Mucosa of descending colon (tissue), 3 donors: Measurements from ENCODE around the gene OR6P1. TPM values are rescaled to one million over a fixed set of nuclear protein-coding genes. Genes with fewer than 3 reads are reported as not detected.
A peak's percentile ranks its signal among the peaks of the same experiment; 100 is the strongest.

Source experiments
- ATAC-seq: fragments of 200-7000 bp; cut with Tn5 transposase; one replicate; pipeline ENCODE4 v1.9.1; 2020; ENCODE audit warnings: mild to moderate bottlenecking, moderate library complexity
- DNase-seq, 3 donors: peaks; one replicate each; pipeline ENCODE4 v3.0.0-alpha.2; 2020
- H3K36me3 ChIP-seq: fragments of 200-600 bp; one replicate; pipeline ENCODE4 v1.8.0; 2021; ENCODE audit warnings: low read depth, mild to moderate bottlenecking
- H3K4me1 ChIP-seq: fragments of 200-600 bp; one replicate; pipeline ENCODE4 v1.8.0; 2021; ENCODE audit warnings: low read depth, mild to moderate bottlenecking
- H3K4me3 ChIP-seq: fragments of 200-600 bp; one replicate; pipeline ENCODE4 v1.8.0; 2021; ENCODE audit warnings: mild to moderate bottlenecking
- H3K9me3 ChIP-seq: fragments of 200-600 bp; one replicate; pipeline ENCODE4 v1.8.0; 2021; ENCODE audit warnings: mild to moderate bottlenecking
- intact Hi-C, 2 donors: fragments of 100-400 bp; cut with DNase I in 1 of 2; cut with micrococcal nuclease in 1 of 2; formaldehyde crosslinking; loops; one replicate each; pipeline versions ENCODE4 v1.11.0 to v1.11.1; 2022; cut with DNase I, micrococcal nuclease
- total RNA-seq, 3 donors: library from RNA; stranded (reverse); fragmentation: NEBNext Ultra II Directional in 2 of 3; extraction: Animal tissue kit (Norgen Biotek cat#: 25700) in 2 of 3; gene quantifications; one replicate each; pipeline versions ENCODE4 v1.2.1 to v1.2.4, GENCODE V29; 2021 to 2023
- TF ChIP-seq, protein P1 (sequence below): fragments of 200-600 bp; IDR thresholded peaks from one replicate; pipeline ENCODE4 v1.8.0; 2022; ENCODE audit warnings: antibody characterized with exemption, mild to moderate bottlenecking
- donor health status: DM: no; HTN: no; CAD: no; lungs with moderate emphysema.
- donor health status: DM: no; HTN: no; CAD: no.
- donor health status: DM: no; HTN: yes; CAD: no.

The OR6P1 gene
- total RNA-seq, 3 donors from 2014 or later, result not detected

DNA sequence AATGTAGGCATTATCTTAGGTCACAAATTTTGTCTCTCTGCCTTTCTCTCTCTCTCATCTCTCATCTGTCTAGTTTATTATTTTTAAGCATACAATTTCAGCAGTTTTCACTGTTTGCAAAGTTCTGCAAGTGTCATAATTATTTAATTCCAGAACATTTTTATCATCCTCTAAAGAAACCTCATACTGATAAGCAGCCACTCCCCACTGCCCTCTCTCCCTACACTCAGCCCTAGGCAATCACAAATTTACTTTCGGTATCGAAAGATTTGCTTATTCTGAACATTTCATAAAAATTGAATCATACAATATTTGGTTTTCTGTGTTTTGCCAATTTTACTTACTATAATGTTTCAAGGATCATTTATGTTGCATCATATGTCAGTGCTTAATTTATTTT lies 32.8 kb downstream of the OR6P1 start:
- H3K36me3 ChIP-seq, result no peaks in the 10 kb centered on the region
- DNase-seq, result no peak
- H3K4me3 ChIP-seq, result no peak overlapping the region
- TF ChIP-seq, protein P1, sequence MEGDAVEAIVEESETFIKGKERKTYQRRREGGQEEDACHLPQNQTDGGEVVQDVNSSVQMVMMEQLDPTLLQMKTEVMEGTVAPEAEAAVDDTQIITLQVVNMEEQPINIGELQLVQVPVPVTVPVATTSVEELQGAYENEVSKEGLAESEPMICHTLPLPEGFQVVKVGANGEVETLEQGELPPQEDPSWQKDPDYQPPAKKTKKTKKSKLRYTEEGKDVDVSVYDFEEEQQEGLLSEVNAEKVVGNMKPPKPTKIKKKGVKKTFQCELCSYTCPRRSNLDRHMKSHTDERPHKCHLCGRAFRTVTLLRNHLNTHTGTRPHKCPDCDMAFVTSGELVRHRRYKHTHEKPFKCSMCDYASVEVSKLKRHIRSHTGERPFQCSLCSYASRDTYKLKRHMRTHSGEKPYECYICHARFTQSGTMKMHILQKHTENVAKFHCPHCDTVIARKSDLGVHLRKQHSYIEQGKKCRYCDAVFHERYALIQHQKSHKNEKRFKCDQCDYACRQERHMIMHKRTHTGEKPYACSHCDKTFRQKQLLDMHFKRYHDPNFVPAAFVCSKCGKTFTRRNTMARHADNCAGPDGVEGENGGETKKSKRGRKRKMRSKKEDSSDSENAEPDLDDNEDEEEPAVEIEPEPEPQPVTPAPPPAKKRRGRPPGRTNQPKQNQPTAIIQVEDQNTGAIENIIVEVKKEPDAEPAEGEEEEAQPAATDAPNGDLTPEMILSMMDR, result no peak
- H3K4me1 ChIP-seq, result no peaks in the 10 kb centered on the region
- no peaks in the 10 kb centered on the region for H3K9me3 ChIP-seq
- intact Hi-C loops, result no loop called here
- ATAC-seq, result no peak

- H3K9me3 ChIP-seq, result no peaks in the 10 kb centered on the region
- ATAC-seq (no peak), DNase-seq (no peak)
- TF ChIP-seq, protein P1, result no peak
- intact Hi-C loops, result no loop called here
- no peaks in the 10 kb centered on the region for H3K4me1 ChIP-seq
- H3K4me3 ChIP-seq, result no peak overlapping the region
- no peaks in the 10 kb centered on the region for H3K36me3 ChIP-seq
Observed at GRCh38 chr1:158534496-158534895, 35.9 kb downstream of the OR6P1 start.

- no peaks in the 10 kb centered on the region for H3K9me3 ChIP-seq
- intact Hi-C loops, result no loop called here
- no peak for ATAC-seq
- H3K4me3 ChIP-seq, result no peak overlapping the region
- no peaks in the 10 kb centered on the region for H3K36me3 ChIP-seq
- no peaks in the 10 kb centered on the region for H3K4me1 ChIP-seq
- peak in 1 of 3 donors; percentile 1 for DNase-seq
- TF ChIP-seq, protein P1, result no peak
Observed at GRCh38 chr1:158527190-158527815, 43.1 kb downstream of the OR6P1 start.

DNA sequence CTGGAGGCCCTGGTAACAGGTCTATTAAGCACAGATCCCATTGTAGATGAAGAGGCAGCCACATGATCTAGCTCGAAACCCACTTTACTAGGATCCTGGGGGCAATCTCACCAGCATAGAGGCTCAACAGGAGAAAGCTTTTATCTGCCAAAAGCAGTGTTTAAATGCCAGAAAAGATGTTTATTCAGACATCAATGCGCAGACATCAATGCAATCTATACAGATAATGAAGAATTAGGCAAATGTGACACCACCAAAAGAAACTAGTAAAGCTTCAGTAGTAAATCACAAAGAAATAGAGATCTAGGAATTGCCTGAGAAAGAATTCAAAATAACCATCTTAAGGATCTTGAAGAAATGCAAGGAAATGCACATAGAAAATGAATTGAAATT lies 48.7 kb downstream of the OR6P1 start:
- Histone ChIP-seq H3K36me3 (no peaks in the 10 kb centered on the region), H3K4me3 (no peak overlapping the region), H3K9me3 (no peaks in the 10 kb centered on the region), H3K4me1 (no peaks in the 10 kb centered on the region)
- DNase-seq, result no peak
- TF ChIP-seq, protein P1, result no peak
- intact Hi-C loops, result no loop called here
- no peak for ATAC-seq

DNA sequence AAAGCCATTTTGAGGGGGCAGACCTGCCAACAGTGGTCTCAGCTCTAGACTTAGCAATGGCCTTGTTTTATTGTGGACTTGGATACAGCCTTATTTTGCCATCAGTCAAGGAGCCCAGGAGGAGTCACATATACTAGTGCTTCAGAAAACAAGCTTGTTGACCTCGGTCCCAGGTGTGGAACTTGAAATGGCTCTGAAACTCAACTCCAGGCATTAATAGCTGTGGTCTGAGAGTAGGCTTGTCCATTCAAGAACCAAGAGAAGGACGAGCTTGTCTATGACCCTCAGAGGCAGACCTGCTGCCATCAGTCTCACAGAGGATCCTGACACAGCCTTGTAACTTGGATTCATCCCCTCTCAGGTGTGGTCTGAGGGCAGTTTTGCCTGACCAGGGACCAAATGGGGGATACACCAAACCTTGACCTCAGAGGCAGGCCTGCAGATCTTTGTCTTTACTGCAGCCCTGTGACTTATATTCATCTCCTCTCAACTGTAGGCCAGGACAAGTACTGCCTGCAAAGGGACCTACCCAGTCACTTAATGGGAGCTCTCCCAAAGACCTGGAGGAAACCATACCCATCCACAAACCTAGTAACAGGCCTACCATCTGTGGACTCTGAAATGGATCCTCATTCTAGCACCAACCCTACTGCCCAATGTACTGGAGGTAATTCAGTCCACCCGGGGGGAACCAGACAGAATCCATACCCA lies 49.3 kb downstream of the OR6P1 start:
- Histone ChIP-seq H3K4me3 (no peak overlapping the region), H3K4me1 (no peaks in the 10 kb centered on the region), H3K36me3 (no peaks in the 10 kb centered on the region), H3K9me3 (no peaks in the 10 kb centered on the region)
- intact Hi-C loops, result no loop called here
- DNase-seq (no peak), ATAC-seq (no peak)
- TF ChIP-seq, protein P1, result no peak
